Tongue (tissue), 2 donors: ENCODE results near the gene SYP. TPM values are rescaled to one million over a fixed set of nuclear protein-coding genes. Genes with fewer than 3 reads are reported as not detected.
"Not testable (repeated sequence)": the region's sequence is repeated elsewhere in the genome, so short reads cannot be mapped to it uniquely, and the experiment has no call there.

Source experiments
- DNase-seq: peaks from one replicate; pipeline ENCODE4 v3.0.0-alpha.2; 2015
- total RNA-seq: library from RNA; depleted of rRNA; stranded (reverse); fragments of >200 nt; gene quantifications from one replicate; pipeline ENCODE4 v1.2.3, GENCODE V29; 2014

Gene SYP
- total RNA-seq, 1 donor from 2014 or later: 1.1 TPM

DNA sequence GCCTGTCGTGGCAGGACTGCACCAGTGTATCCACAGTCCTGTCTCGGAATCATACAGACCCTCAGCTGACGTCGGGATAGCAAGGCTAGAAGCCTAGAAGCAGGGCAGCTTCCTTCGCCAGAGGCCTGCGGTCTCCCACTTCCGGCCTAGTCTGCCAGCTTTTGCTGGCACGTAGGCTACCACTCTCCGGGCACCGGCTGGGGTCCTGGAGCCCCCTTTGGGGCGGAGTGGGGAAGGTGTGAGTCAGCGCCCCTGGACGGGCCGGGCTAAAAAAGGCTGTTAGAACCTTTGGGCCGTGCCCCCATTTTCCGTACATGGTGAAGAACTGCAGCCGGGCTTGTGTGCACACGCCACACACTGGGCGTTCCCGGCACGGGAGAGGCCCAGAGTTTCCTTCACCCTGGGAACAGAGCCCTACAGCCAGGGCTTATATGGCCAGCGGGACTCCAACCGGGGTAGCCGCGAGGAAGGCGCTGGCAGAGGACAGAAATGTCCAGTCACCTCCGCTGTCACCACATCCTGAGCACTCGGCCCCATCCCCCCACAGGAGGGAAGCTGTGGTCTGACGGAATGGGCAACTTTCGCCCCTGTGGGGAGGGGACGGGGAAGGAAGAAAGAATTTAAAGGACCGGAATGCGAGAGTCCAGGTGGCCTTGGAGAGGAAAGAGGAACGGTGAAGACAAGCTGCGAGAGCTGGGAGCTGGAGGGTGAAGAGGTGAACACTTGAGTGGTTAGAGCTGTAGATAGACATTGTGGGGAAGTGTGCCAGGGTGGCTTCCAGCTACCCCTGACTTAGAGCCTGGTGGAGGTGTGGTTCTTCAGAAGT, 32.9 kb downstream of the SYP start:
- peak; percentile 68 for DNase-seq

- DNase-seq: peak; percentile 89
These were observed 33.8 kb downstream of the SYP start for GRCh38 chrX:49165901-49166881.

- no peak for DNase-seq
These were observed 35.2 kb downstream of the SYP start for GRCh38 chrX:49164589-49165360.

DNA sequence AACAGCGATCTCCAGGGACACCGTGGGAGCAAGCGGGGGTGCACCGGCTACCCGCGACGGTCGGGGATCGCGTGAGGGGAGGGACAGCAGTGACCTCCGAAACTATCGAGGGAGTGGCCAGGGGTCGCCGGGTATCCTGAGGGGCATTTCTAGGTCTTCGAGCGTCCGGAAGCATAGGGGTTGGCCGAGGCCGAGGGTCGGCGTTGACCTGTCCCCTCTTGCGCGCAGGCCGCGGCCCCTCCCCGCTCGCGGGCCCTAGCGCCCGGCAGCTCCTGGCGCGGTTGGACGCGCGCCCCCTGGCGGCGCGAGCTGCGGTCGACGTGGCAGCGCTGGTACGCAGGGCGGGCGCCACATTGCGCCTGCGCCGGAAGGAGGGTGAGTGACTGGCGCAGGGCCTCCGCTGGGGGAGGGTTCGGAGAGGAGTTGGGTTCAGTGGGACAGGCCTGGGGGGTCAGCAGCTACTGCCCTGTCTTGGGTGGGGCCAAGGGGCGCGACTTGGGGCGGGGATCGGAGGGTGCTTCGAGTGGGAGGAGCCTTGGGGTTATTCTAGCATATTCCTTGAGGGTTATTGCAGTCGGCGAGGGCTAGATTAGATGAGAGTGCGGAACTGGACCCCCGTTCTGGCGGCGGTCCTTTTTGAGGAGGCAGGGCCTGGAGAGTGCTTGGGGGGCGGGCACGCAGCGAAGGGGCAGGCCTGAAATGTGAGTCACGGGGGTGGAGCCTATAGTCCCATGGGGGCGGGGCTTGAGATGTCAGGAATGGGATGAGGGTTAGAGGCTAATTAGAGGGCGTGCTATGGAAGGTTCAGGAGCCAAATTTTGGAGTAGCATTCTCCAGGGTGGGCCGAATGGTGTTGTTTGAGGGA, 36.2 kb downstream of the SYP start:
- peak; percentile 91 for DNase-seq

DNA sequence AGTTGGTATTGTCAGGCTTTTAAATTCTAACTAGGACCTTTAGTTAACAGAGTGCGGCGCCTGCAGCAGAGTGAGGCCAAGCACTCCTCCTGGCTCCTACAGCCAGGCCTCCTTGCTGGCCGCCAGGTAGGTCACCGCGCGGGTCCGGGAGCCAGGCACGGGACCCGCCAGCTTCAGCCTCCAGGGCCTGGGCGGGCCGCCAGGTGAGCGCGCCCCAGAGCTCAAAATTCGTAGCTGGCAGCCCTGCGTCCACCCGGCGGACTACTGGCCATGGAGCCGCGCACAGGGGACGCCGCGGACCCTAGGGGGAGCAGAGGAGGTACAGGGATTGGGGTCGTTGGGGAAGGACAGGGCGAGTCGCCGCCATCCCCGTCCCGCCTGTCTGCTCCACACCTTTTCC, 37.4 kb downstream of the SYP start, which contains the start of gene MAGIX:
MAGIX (plus strand) TSS at position 139 of the 400 bp plus-strand sequence; CDS start at position 271, 132 bp downstream.
- no peak for DNase-seq

DNA sequence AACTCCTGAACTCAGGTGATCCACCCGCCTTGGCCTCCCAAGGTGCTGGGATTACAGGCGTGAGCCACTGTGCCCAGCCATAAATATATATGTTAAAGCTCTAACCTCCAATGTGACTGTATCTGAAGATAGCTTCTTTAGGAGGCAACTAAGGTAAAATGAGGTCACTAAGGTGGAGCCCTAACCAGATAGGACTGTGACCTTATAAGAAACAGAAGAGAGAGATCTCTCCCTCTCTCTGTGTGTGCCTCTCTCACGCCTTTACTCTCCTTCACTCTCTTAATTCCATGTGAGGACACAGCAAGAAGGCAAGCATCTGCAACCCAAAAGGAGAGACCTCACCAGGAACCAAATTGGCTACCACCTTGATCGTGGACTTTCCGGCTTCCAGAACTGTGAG, 38.4 kb downstream of the SYP start:
- DNase-seq: no peak

DNA sequence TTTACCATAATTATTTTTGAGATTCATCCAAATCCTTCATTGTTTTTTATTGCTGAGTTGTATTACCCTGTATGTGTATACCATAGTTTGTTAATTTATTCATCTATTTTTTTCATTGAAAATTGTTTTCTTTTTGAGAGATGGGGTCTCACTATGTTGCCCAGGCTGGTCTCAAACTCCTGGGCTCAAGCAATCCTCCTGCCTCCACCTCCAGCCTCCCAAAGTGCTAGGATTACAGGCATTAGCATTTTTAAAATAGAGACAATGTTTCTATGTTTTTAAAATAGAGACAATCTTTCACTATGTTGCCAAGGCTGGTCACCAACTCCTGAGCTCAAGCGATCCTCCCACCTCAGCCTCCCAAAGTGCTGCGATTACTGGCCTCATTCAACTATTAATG, 39.1 kb downstream of the SYP start:
- no peak for DNase-seq

- no peak for DNase-seq
These were observed 42.8 kb downstream of the SYP start for GRCh38 chrX:49157194-49157593.

DNA sequence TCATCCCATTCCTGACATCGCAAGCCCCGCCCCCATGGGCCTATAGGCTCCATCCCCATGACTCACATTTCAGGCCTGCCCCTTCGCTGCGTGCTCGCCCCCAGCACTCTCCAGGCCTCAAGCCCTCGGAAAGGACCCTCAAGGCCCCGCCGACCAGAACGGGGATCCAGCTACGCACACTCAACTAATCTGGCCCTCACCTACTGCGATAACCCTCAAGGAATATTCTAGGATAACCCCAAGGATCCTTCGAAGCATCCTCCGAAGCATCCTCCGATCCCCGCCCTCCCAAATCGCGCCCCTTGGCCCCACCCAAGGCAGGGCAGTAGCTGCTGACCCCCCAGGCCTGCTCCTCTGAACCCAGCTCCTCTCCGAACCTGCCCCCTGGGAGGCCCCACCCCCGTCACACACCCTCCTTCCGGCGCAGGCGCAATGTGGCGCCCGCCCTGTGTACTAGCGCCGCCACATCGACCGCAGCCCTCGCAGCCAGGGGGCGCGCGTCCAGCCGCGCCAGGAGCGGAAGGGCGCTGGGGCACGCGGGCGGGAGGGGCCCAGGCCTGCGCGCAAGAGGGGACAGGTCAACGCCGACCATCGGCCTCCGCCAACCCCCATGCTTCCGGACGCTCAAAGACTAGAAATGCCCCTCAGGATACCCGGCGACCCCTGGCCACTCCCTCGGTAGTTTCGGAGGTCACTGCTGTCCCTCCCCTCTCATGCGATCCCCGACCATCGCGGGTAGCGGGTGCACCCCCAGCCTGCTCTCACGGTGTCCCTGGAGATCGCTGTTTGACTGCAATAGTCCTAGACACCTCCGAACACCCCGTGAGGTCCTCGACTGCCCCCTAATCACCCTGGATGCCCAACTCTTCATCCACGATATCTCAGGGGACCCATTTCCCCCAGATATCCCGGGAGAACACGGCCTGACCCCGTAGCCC, 43.8 kb downstream of the SYP start:
- peak; percentile 94 for DNase-seq

GRCh38 chrX:49155243-49155899, 44.6 kb downstream of the SYP start:
- peak; percentile 71 for DNase-seq

DNA sequence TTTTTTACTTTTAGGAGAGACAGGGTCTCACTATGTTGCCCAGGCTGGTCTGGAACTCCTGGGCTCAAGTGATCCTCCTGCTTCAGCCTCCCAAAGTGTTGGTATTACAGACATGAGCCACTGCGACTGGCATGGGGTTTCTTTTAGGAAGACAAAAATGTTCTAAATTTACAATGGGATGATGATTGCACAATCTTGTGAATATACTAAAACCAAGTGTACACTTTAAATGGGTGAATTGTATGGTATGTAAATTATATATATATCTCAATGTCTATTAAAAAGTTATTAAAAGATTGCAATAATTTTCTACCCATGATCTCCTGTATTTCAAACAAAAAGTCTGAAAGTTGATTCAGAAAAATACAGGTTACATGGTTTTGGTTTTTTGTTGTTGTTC, 46.5 kb downstream of the SYP start:
- DNase-seq: no peak

DNA sequence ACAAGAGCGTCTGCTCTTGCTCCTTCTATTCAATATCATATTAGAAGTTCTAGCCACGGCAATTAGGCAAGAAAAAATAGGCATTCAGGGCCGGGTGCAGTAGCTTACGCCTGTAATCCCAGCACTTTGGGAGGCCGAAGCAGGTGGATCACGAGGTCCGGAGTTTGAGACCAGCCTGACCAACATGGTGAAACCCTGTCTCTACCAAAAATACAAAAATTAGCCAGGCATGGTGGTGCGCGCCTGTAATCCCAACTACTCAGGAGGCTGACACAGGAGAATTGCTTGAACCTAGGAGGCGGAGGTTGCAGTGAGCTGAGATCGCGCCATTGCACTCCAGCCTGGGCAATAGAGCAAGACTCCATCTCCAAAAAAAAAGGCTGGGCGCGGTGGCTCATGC, 50.7 kb downstream of the SYP start:
- not testable (repeated sequence) for DNase-seq

GRCh38 chrX:49148390-49149100, 51.4 kb downstream of the SYP start:
- not testable (repeated sequence) for DNase-seq

DNA sequence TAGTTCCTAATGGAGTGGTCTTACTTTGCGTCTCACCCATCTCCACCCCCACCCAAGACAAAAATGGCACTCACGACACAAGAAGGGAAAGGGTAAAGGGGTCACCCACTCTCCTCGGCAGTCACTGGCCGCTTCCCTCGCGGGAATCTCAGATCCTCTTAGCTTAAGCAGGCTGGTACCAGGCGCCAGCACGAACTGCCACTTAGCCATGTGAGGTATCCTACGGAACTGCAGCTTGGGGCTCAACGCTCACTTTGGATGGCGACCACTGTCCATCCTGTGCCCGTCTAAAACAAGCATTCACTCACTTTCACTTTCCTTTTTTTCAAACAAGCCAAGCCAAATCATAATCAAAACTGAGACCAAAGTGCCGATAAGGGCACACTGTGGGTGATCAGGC, 52.1 kb downstream of the SYP start:
- no peak for DNase-seq

- no peak for DNase-seq
These were observed 52.7 kb downstream of the SYP start for GRCh38 chrX:49147282-49147681.

DNA sequence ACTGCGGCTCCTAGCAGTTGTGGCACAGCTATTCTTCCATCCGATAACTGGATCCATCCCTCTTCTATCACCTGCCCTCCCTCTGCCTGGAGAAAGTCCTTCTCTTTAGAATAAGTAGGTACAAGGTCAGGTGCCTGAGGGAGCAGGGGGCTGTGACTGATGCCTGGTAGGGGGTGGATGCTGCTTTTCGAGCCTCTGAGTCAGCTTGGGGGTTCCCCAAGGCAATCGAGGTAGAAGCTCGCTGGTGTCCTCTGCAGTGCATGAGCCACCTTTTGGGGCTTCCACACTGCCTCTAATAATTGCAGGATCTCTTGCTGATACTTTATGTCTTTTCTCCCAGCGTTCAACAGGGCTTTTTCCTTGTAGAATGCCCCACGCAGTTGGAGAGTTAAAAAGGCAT, 56.8 kb downstream of the SYP start:
- DNase-seq: not testable (repeated sequence)

GRCh38 chrX:49142264-49142663, 57.7 kb downstream of the SYP start:
- DNase-seq: not testable (repeated sequence)

DNA sequence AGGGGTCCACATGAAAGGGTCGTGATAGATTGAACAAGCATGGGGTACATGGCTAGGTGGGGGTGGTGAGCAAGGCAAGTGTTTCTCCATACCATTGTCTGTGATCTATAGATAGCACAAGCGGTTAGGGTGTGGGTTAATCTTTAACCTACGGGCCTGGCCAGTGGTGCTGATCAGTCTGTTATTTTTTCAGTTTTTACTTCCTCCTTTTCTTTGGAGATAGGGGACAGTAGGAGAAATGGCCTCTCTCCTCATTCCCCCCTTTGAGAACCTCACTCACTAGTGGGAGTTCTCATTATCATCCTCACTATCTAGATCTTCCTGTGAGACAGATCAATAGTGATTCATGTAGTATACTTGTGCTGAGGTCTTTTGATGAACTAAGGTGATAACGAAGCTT, 60.3 kb downstream of the SYP start:
- no peak for DNase-seq
